Neural cell (in vitro differentiated cells): ENCODE measurements around the gene PARP11.

Source experiments
- CTCF ChIP-seq: fragments of 450-650 bp; IDR thresholded peaks from 2 replicates; pipeline ENCODE4 v1.5.1; 2014; ENCODE audit warnings: antibody characterized with exemption, mild to moderate bottlenecking, moderate library complexity; ENCODE audit not compliant: poor library complexity, severe bottlenecking
- EZH2 ChIP-seq: fragments of 200-600, 300-800 bp; shearing (Covaris generic), sonication (generic); IDR thresholded peaks from 2 replicates; pipeline ENCODE4 v1.6.1; 2014; ENCODE audit warnings: antibody characterized with exemption, low read length, borderline replicate concordance, mild to moderate bottlenecking; ENCODE audit not compliant: insufficient read depth, poor library complexity, severe bottlenecking
- POLR2AphosphoS5 ChIP-seq: IDR thresholded peaks from 2 replicates; pipeline ENCODE4 v1.6.1; 2012
- RAD21 ChIP-seq: fragments of 450-650 bp; conservative IDR thresholded peaks from 2 replicates; pipeline ENCODE4 v1.6.1; 2014; ENCODE audit warnings: antibody characterized with exemption, mild to moderate bottlenecking, moderate library complexity
- REST ChIP-seq: IDR thresholded peaks from 2 replicates; pipeline ENCODE4 v1.6.1; 2012; ENCODE audit warnings: borderline replicate concordance

GRCh38 chr12:3821441-3821840 lies 51.8 kb downstream of the PARP11 start:
- TF ChIP-seq CTCF: no peak
- TF ChIP-seq RAD21: no peak
- no peak for TF ChIP-seq EZH2
- TF ChIP-seq POLR2AphosphoS5: no peak
- TF ChIP-seq REST: no peak
